Caco-2 (cell line): Measurements from ENCODE around the gene GLT8D2. TPM values are rescaled to one million over a fixed set of nuclear protein-coding genes. Genes with fewer than 3 reads are reported as not detected.

ENCODE experiments used
- BruUV-seq: library from RNA; stranded (reverse); fragments of 400-500 nt; replicated peaks from 2 replicates; lab custom pipeline; 2021; lab: Mats Ljungman, UMichigan
- CTCF ChIA-PET: fragments of 300-600 bp; sonication (Branson Sonifier 250); formaldehyde crosslinking; loops from one replicate; lab custom pipeline; 2022; ENCODE audit warnings: antibody characterized with exemption; lab: Charles Lee
- POLR2A ChIA-PET: fragments of 300-600 bp; sonication (Branson Sonifier 250); formaldehyde crosslinking; loops from one replicate; lab custom pipeline; 2022; ENCODE audit warnings: antibody characterized with exemption; lab: Charles Lee
- DNase-seq, 2 experiments: peaks; one replicate each; pipeline versions ENCODE4 v3.0.0 to v3.0.0-alpha.2; 2020 to 2022
- H3K27me3 ChIP-seq: replicated peaks from 2 replicates; pipeline ENCODE4 v1.6.0; 2011; ENCODE audit warnings: low read length; ENCODE audit not compliant: control insufficient read depth, insufficient read depth
- H3K36me3 ChIP-seq: 2 replicates; pipeline ENCODE4 v1.5.1; 2011; ENCODE audit warnings: low read length; ENCODE audit not compliant: control insufficient read depth, insufficient read depth
- H3K4me1 ChIP-seq: fragments of 250-450 bp; sonication (Bioruptor Pico); 2 replicates; pipeline ENCODE4 v1.5.1; 2020; ENCODE audit warnings: mild to moderate bottlenecking
- H3K4me3 ChIP-seq: 2 replicates; pipeline ENCODE4 v1.5.1; 2011; ENCODE audit warnings: low read depth, mild to moderate bottlenecking, control low read depth, low read length
- H3K9me3 ChIP-seq: fragments of 250-450 bp; sonication (Bioruptor Pico); 2 replicates; pipeline ENCODE4 v1.5.1; 2020; ENCODE audit warnings: mild to moderate bottlenecking, moderate library complexity
- H3K27ac Mint-ChIP-seq: one replicate; pipeline ENCODE4 v1.8.0; 2022; ENCODE audit warnings: mixed read lengths; ENCODE audit not compliant: unreplicated experiment
- H3K27me3 Mint-ChIP-seq: one replicate; pipeline ENCODE4 v1.8.0; 2022; ENCODE audit warnings: mixed read lengths; ENCODE audit not compliant: insufficient read depth, unreplicated experiment
- H3K36me3 Mint-ChIP-seq: one replicate; pipeline ENCODE4 v1.8.0; 2022; ENCODE audit warnings: mild to moderate bottlenecking, mixed read lengths; ENCODE audit not compliant: insufficient read depth, unreplicated experiment
- H3K4me1 Mint-ChIP-seq: one replicate; pipeline ENCODE4 v1.8.0; 2022; ENCODE audit warnings: low read depth, mixed read lengths; ENCODE audit not compliant: unreplicated experiment
- H3K4me3 Mint-ChIP-seq: one replicate; pipeline ENCODE4 v1.8.0; 2022; ENCODE audit warnings: mild to moderate bottlenecking, moderate library complexity, mixed read lengths; ENCODE audit not compliant: unreplicated experiment
- H3K9me3 Mint-ChIP-seq: one replicate; pipeline ENCODE4 v1.8.0; 2022; ENCODE audit warnings: mixed read lengths; ENCODE audit not compliant: unreplicated experiment
- intact Hi-C: fragments of 100-400 bp; cut with micrococcal nuclease; formaldehyde crosslinking; loops from one replicate; pipeline ENCODE4 v1.10.0; 2022; ENCODE audit not compliant: unreplicated experiment
- total RNA-seq: library from RNA; stranded (reverse); gene quantifications from 2 replicates; pipeline ENCODE4 v1.2.3, GENCODE V29; 2022
- TF ChIP-seq, protein P1 (sequence below), 2 experiments: fragments of 200-600 bp in 1 of 2; IDR thresholded peaks; 1 replicate in 1 of 2; 2 replicates in 1 of 2; pipeline versions ENCODE4 v1.5.1 to v1.8.0; 2011 to 2022; ENCODE audit warnings: antibody characterized with exemption in 1 of 2, control low read depth in 1 of 2, inconsistent platforms in 1 of 2, low read depth in 1 of 2, low read length in 1 of 2, mild to moderate bottlenecking in 1 of 2, moderate library complexity in 1 of 2; ENCODE audit not compliant: insufficient read depth in 1 of 2, severe bottlenecking in 1 of 2, unreplicated experiment in 1 of 2

GLT8D2 gene
- total RNA-seq, 1 experiment from 2014 or later, result not detected

DNA sequence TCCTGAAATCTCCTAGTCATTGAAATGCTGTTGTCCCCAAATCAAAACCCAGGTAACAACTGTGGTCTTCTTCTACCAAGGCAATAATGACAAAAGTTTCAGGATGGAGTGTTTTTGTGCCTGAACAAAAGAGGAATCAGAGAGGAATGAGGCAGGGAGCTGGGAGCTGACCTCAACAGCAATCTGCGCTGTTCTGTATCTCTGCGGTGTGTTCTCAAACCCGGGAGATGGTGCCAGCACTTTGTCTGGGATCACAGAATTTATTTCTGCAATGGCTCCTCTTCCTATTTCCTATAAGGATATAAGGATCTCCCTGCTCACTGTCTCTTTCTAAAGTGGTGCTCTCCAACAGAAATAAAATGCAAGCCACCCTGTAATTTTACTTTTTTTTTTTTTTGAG is 449 bp upstream of the GLT8D2 start:
- Mint-ChIP-seq H3K9me3 (no peaks in the 10 kb centered on the region), H3K27me3 (peaks cover 8% of the 10 kb centered on the region), H3K27ac (no peak overlapping the region), H3K4me3 (peak overlapping the region; percentile 64), H3K4me1 (no peaks in the 10 kb centered on the region), H3K36me3 (no peaks in the 10 kb centered on the region)
- Histone ChIP-seq H3K9me3 (no peaks in the 10 kb centered on the region), H3K4me1 (no peaks in the 10 kb centered on the region), H3K4me3 (no peak overlapping the region), H3K36me3 (no peaks in the 10 kb centered on the region), H3K27me3 (no peaks in the 10 kb centered on the region)
- BruUV-seq, result no TSS peak
- ChIA-PET POLR2A (no interaction called here), CTCF (no interaction called here)
- no peak for DNase-seq
- TF ChIP-seq, protein P1, sequence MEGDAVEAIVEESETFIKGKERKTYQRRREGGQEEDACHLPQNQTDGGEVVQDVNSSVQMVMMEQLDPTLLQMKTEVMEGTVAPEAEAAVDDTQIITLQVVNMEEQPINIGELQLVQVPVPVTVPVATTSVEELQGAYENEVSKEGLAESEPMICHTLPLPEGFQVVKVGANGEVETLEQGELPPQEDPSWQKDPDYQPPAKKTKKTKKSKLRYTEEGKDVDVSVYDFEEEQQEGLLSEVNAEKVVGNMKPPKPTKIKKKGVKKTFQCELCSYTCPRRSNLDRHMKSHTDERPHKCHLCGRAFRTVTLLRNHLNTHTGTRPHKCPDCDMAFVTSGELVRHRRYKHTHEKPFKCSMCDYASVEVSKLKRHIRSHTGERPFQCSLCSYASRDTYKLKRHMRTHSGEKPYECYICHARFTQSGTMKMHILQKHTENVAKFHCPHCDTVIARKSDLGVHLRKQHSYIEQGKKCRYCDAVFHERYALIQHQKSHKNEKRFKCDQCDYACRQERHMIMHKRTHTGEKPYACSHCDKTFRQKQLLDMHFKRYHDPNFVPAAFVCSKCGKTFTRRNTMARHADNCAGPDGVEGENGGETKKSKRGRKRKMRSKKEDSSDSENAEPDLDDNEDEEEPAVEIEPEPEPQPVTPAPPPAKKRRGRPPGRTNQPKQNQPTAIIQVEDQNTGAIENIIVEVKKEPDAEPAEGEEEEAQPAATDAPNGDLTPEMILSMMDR (IDR thresholded peaks at IDR 0.05; ENCODE audit: insufficient read depth in 1 of 2, low read depth in 1 of 2, low read length in 1 of 2, severe bottlenecking in 1 of 2, unreplicated experiment in 1 of 2), result no peak
- intact Hi-C loops, result loop anchor here (5.0 kb wide), 1 partner anchor 407 kb away; the partner anchor contains the start of gene CHST11

DNA sequence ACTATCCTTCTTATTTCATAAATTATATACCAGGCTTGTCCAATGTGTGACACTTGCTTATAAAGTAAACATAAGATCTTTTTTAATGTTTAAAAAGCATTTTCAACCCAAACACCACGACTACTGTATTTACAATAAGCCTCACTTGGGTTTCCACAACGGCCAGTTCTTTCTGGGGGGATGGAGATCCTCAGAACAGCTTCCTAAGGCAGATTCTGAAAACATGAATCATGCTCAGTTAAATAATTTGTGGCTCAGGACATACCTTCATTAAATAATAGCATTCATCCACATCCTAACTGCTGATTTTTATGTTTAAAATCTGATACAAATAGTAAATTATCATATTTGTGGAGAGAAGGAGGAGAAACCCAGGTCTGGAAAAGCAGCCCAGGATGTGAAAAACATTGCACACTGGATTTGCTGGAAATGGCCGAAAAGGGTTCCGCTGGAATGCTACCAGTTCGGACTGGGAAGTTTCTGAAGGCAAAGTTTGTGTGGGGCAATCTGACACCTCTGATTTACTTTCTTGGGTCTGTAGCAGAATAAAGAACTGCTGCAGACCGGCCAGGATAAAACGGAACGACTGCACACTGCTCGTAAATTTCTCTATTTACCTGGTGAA is 597 bp downstream of the GLT8D2 start:
- Mint-ChIP-seq H3K4me1 (no peaks in the 10 kb centered on the region), H3K4me3 (peak overlapping the region; percentile 64), H3K27me3 (peaks cover 6% of the 10 kb centered on the region), H3K36me3 (no peaks in the 10 kb centered on the region), H3K9me3 (no peaks in the 10 kb centered on the region), H3K27ac (no peak overlapping the region)
- no peaks in the 10 kb centered on the region for H3K4me1 ChIP-seq
- CTCF ChIA-PET, result no interaction called here
- no peaks in the 10 kb centered on the region for H3K27me3 ChIP-seq
- no peaks in the 10 kb centered on the region for H3K9me3 ChIP-seq
- H3K4me3 ChIP-seq, result peak overlapping the region; percentile 19
- TF ChIP-seq, protein P1 (IDR thresholded peaks at IDR 0.05; ENCODE audit: insufficient read depth in 1 of 2, low read depth in 1 of 2, low read length in 1 of 2, severe bottlenecking in 1 of 2, unreplicated experiment in 1 of 2), result no peak
- no TSS peak for BruUV-seq
- intact Hi-C loops, result no loop called here
- no peaks in the 10 kb centered on the region for H3K36me3 ChIP-seq
- POLR2A ChIA-PET, result no interaction called here
- DNase-seq, result no peak

DNA sequence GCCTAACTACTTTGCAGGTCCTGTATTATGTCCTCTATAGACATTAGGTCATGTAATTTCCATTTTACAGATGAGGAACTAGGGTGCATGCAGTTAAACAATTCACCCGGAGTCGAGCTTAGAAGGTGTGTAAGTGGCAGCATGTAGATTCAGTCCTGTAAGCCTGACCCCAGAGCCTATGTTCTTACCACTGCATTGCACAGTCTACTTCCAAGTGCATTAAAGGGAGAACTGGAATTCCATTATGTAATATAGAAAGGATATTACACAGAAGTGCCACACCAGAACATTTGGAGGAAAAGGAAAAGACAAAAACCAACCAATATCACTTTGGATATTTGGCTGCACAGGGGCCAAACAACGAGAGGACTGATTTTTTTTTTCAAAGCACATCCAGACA is 1.2 kb downstream of the GLT8D2 start:
- no peak overlapping the region for H3K27ac Mint-ChIP-seq
- DNase-seq, result no peak
- intact Hi-C loops, result no loop called here
- H3K36me3 Mint-ChIP-seq, result no peaks in the 10 kb centered on the region
- H3K9me3 Mint-ChIP-seq, result no peaks in the 10 kb centered on the region
- H3K27me3 Mint-ChIP-seq, result peaks cover 9% of the 10 kb centered on the region
- TF ChIP-seq, protein P1 (IDR thresholded peaks at IDR 0.05; ENCODE audit: insufficient read depth in 1 of 2, low read depth in 1 of 2, low read length in 1 of 2, severe bottlenecking in 1 of 2, unreplicated experiment in 1 of 2), result no peak
- POLR2A ChIA-PET, result no interaction called here
- no TSS peak for BruUV-seq
- H3K4me1 Mint-ChIP-seq, result no peaks in the 10 kb centered on the region
- Histone ChIP-seq H3K27me3 (no peaks in the 10 kb centered on the region), H3K36me3 (no peaks in the 10 kb centered on the region), H3K4me3 (no peak overlapping the region), H3K4me1 (no peaks in the 10 kb centered on the region), H3K9me3 (no peaks in the 10 kb centered on the region)
- CTCF ChIA-PET, result no interaction called here
- no peak overlapping the region for H3K4me3 Mint-ChIP-seq
